GM19324 (cell line): ENCODE data around the gene PTGES2.
"Not testable (repeated sequence)": the region's sequence is repeated elsewhere in the genome, so short reads cannot be mapped to it uniquely, and the experiment has no call there.

ENCODE experiments used
- ATAC-seq: cut with Tn5 transposase; IDR thresholded peaks from one replicate; pipeline ENCODE4 v1.9.1; 2021; ENCODE audit warnings: mild to moderate bottlenecking, moderate library complexity; ENCODE audit not compliant: unreplicated experiment, low FRiP score

PTGES2 gene

DNA sequence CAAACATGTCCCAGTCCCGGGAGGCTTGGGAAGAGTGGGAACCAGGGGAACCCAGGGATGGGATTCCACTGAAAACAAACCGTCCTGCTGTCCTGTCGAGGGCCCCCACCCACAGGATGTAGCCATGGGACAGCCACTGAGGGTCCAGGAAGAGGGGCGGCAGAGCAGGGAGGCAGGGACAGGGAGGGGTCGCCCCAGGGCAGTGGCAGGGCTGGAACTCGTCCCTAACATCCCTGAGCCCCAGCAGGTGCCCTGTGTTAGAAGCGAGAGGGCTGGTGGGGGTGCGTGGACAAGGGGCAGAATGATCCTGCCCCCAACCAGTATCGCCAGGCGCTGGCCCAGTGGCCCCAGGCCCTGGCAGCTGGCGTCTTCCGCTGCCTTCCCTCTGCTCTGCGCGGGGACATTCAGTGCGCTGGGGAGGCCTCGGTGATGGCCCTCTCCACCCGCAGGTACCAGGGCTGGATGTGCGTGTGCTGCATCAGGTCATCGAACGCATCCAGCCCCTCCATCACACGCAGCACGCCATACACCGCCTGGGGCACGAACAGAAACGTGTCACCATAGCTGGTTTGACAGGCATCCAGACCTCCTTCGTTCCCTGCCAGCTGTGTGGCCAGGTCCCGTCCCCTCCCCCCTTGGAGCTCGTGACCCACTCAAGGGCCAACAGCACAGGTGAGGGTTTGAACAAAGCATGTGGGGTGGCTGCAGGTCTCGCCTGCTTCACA is 6.6 kb downstream of the PTGES2 start:
- no peak for ATAC-seq

DNA sequence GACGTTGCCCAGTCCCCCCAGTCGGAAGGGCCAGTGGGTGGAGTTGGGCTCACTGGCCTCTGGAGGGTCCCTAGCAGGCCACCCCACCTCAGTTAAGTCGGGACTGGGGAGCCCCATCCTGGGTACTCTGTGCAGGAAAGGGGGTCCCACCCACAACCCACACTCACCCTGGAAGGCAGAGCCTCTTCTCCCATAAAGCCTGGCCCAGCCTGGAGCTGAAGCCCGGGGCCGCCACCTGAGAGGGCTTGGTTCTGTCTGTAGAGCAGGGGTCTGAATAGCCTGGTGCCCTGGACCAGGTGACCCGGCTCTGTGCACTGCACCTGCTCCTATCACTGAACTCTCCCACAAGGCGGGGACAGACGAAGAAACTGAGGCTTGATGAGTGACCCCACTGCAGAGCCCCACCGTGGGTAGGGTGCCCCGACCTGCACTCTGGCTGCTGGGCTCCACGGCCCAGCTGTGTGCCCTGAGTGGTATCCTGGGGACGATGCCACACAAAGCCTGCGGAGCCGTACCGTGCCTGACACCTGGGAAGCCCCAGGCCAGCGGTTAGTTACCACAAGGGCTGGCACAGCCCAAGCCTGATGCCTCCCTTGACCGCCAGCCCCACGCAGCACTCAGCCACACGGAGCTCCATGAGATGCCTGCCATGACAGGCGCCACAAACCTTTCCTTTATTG is 7.3 kb downstream of the PTGES2 start:
- no peak for ATAC-seq

DNA sequence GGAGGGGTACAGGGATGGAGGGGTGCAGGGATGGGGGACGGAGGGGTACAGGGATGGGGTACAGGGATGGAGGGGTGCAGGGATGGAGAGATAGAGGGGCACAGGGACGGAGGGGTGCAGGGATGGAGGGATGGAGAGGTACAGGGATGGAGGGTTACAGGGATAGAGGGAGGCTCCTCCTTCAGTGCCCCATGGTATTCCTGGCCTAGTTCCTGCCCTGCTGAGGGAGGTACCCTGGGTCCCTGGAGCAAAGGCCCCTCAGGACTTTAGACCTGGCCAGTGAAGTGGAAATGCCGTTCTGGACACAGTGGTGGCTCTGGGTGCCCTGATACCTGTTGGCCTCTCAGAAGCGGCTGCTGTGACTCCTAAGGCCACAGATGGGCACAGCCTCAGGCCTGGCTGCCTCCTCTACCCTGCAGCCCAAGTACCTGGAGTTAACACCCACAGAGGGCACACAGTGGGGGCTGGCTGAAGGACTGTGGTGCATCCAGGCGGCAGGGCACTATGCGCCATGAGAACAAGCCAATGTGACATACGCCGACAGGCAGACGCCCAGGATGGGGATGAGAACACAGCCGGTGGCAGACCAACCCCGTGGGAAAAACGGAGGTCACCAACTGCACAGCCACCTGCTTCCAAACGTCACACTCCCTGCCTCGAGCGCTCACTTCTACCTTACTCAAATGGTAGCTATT is 8.4 kb downstream of the PTGES2 start:
- no peak for ATAC-seq

DNA sequence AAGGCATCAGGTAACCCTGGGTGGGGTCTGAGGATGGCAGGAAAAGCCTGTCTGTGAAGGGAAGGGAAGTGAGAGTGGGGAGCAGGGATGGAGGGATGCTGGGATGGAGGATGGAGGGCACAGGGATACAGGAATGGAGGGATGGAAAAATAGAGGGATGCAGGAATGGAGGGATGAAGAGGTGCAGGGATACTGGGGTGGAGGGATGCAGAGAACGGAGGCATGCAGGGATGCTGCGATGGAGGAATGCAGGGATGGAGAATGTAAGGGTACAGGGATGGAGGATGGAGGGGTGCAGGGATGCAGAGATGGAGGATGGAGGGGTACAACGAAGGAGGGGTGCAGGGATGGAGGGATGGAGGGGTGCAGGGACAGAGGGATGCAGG is 9.1 kb downstream of the PTGES2 start:
- ATAC-seq, result no peak

DNA sequence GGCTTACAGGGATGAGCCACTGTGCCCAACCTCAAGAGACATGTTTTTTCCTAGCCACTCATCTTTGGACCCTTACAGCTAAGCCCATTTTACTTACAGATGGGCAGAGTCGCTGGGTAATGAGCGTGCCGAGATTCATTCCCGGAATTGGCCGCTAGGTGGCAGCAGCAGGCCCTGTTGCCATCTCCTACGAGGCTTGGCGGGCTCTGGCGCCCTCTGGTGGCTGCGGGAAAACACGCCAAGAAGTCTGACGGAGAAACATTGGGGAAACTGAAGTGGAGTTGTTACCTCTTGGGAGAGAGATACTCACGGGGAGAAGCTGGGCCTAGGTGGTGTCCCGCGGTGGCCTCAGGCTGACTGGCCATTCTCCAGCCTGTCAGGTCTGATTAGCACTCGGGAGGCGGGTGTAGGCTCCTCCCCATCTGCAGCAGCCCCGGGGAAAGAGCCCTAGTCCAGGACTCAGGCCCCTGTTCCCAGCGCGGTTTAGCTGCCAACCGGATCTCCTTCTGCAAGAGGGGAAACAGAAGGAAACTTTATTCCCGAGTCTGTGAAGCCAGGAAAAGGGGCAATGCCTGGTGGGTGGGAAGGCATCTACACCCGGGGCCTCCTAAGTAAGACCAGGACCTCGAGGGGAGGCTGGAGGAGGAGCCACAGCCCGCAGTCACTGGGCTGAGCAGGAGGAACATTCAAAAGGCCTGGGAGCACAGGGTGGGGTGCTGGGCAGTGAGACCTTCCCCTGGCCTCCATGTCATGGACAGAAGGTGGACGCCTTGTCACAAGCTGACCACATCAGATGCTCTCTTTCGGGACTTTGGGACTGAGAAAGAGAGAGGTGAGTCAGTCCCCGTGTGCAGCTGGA is 9.7 kb downstream of the PTGES2 start:
- no peak for ATAC-seq

DNA sequence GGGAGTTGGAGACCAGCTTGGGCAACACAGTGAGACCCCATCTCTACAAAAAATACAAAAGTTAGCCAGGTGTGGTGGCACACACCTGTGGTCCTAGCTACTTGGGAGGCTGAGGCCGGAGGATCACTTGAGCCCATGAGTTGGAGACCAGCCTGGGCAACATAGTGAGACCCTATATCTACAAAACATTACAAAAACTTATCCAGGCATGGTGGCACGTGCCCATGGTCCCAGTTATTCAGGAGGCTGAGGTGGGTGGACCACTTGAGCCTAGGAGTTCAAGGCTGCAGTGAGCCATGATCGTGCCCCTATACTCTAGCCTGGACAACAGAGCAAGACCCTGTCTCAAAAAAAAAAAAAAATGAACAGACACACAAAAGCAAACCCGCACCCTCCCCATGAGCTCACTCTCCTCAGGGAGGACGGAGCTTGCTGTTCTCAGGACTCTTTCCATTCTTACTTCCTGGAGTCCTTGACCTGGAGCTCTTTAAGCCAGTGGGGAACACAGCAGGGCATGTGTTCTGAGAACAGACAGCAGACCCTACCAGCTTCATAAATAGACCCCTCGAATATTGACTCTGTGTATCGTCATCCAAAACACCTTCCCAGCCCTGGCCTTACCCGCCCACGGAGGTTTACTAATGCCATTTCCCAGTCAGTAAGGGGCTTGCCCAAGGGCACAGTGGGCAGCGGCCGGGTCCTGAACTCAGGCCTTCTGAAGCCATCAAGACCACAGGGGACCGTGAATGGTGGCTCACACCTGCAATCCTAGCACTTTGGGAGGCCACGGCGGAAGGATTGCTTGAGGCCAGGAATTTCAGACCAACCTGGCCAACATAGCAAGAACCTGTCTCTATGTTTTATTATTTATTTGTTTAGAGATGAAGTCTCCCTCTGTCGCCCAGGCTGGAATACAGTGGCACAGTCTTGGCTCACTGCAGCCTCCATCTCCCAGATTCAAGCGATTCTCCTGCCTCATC is 11.1 kb downstream of the PTGES2 start:
- ATAC-seq, result no peak

DNA sequence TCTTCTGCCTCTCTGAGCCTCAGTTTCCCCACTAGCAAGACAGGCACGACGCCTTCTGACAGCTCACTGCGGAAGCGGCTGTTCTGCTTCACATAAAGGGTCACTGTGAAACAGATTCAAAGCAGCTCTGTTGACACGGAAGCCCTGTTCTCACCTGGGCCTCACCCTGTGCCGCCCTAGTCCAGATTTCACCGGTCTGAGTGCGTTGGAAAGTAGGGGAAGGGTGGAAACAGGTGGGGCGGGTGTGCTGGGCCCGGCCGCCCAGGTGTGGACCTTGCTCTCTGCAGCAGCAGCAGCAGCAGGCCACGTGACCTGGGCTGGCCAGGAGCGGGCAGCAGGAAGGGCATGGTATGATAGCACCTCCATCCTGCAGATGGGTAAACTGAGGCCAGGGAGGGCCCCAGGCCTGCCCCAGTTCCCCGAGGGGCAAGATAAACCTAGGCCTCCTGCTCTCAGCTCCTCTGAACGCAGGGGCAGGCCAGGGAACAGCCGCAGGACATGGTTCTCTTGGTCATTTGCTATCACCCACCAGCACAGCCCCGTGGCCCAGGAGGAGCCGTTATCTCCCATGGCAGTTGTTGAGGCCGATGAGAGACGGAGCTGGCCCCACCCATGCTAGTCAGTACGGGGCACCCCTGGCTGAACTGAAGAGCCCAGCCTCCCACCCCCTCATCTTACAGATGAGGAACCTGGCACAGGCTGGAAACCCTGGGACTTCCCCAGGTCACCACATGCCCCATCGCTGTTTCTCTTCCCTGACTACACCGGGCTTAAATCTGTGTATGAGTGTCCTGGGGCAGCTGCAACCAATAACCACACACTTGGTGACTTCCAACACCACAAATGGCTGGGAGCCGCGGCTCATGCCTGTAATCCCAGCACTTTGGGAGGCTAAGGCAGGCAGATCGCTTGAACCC is 12.1 kb downstream of the PTGES2 start:
- ATAC-seq, result no peak

DNA sequence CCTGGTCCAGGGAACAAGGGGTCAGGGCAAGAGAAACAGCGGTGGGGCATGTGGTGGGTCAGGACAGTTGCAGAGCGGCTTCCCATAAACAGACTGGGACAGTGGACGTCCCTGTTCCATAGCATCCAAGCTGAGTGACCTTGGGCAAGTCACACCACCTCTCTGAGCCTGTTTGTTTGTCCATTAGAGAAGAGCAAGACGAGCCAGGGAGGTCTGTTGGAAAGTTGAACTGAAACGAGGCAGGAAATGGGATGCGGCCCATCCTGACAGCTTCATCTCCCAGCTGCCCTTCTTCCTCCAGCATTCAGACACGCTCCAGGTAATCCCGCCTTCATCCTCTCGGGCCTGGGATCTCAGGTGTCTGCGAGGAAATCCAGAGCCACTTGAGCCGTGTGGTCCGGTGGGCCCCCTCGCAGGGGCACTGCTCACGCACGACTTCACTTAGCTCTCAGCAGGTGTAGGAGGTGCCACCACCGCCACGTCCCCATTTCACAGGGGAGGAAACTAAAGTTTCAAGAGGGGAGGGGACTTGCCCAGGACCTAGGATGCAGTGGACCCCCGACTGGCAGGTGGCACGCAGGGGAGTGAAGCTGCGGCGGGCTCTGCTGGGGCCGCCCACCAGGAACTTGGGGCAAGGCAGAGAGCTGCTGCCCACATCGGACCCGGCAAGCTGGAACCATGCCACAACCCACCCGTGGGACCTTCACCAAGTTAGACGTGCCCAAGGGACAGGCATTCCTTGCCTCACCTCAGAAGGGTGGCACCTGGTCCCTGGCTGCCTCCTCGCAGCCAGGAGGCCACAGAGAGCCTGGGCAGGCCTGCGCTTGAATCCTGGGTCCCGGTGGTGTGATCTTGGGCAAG is 13.0 kb downstream of the PTGES2 start:
- ATAC-seq, result no peak

DNA sequence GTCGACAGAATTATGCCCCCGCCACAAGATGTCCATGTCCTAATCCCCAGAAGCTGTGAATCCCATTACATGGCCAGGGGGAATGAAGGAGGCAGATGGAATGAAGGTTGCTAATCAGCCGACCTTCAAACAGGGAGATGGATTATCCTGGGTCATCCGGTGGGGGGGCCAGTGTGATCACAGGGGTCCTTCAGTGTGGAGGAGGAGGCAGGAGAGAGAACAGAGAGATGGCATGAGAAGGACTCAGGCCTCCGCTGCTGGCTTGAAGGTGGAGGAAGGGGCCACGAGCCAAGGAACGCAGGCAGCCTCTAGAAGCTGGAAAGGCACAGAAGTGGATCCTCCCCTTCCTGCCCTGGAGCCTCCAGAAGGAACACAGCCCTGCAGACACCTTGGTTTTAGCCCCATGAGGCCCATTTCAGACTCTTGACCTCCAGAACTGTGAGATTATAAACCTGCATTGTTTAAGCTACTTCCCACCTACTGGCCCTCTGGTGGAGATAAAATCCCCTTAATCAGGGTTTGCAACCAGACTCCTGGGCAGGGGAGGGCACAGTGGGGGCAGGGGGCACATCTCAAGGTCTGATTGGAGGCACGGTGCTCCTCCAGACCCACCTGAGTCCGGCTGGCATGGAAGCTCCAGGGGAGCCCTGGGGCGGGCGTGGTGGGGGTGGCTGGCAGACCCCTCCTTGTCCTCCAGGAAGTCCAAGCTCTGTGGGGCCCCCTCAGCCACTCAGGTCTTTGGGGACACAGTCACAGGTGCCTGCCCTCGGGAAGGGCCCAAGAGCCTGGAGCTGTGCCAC is 13.8 kb downstream of the PTGES2 start:
- ATAC-seq, result no peak

DNA sequence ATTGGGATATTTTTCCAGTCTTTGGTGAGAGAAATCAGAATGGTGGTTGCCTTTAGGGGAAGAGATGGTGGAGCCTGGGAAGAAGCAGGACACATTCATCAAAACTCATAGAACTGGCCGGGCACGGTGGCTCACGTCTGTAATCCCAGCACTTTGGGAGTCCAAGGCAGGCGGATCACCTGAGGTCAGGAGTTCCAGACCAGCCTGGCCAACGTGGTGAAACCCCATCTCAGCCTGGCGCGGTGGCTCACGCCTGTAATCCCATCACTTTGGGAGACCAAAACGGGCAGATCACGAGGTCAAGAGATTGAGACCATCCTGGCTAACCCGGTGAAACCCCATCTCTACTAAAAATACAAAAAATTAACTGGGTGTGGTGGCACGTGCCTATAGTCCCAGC is 15.8 kb downstream of the PTGES2 start:
- ATAC-seq, result not testable (repeated sequence)

DNA sequence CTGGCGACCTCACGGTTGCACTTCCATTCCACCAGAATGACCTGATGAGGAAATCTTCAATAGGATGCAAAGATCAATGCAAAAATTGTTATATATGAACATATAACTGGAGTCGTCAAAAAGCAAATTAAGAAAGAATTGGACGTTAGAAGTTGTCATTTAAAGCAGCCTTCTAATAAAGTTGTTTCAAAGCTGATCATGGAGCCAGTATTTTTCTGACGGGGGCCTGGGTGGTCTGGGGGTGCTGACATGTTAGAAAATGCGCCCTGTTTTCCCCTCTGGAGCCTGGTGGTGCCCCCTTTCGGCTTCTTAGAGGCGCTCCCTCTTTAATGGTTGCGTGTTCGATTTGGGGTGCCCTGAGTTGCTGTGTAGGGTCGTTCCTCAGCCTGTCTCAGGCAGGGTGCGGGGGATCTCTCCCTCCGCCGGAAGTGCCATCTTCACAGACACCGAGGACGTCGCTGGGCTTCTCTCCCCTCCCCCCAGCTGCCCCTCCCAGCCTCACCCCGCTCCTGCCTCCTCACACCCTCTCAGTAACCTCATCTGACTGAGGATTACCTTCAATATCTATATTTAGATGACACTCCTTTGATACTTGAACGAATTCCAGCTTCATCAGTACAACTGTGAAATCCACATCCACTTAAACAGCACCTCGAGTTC is 18.3 kb downstream of the PTGES2 start:
- ATAC-seq, result no peak

DNA sequence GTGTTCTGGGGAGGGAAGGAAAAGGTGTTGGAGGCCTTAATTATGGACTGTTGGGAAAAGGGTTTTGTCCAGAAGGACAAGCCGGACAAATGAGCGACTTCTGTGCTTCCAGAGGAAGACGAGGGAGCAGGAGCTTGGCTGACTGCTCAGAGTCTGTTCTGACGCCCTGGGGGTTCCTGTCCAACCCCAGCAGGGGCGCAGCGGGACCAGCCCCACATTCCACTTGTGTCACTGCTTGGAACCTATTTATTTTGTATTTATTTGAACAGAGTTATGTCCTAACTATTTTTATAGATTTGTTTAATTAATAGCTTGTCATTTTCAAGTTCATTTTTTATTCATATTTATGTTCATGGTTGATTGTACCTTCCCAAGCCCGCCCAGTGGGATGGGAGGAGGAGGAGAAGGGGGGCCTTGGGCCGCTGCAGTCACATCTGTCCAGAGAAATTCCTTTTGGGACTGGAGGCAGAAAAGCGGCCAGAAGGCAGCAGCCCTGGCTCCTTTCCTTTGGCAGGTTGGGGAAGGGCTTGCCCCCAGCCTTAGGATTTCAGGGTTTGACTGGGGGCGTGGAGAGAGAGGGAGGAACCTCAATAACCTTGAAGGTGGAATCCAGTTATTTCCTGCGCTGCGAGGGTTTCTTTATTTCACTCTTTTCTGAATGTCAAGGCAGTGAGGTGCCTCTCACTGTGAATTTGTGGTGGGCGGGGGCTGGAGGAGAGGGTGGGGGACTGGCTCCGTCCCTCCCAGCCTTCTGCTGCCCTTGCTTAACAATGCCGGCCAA is 19.1 kb downstream of the PTGES2 start:
- ATAC-seq, result no peak

DNA sequence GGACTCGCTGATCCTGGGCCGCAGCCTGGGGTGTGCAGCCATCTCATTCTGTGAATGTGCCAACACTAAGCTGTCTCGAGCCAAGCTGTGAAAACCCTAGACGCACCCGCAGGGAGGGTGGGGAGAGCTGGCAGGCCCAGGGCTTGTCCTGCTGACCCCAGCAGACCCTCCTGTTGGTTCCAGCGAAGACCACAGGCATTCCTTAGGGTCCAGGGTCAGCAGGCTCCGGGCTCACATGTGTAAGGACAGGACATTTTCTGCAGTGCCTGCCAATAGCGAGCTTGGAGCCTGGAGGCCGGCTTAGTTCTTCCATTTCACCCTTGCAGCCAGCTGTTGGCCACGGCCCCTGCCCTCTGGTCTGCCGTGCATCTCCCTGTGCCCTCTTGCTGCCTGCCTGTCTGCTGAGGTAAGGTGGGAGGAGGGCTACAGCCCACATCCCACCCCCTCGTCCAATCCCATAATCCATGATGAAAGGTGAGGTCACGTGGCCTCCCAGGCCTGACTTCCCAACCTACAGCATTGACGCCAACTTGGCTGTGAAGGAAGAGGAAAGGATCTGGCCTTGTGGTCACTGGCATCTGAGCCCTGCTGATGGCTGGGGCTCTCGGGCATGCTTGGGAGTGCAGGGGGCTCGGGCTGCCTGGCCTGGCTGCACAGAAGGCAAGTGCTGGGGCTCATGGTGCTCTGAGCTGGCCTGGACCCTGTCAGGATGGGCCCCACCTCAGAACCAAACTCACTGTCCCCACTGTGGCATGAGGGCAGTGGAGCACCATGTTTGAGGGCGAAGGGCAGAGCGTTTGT is 19.9 kb downstream of the PTGES2 start:
- ATAC-seq, result no peak

DNA sequence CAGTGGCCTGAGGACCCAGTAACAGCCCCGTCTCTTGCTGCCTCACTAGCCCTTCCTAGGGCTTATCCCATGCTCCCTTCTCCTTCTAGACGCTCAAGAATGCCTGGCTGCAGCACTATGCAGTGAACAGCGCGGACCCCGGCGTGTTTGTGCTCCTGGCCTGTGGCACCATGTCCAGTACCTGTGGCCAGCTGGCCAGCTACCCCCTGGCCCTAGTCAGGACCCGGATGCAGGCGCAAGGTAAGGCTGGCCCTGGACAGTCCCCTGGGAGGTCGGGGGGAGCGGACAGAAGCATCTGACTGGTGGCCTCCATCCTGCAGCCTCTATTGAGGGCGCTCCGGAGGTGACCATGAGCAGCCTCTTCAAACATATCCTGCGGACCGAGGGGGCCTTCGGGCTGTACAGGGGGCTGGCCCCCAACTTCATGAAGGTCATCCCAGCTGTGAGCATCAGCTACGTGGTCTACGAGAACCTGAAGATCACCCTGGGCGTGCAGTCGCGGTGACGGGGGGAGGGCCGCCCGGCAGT is 20.5 kb downstream of the PTGES2 start:
- no peak for ATAC-seq
